Measurements from ENCODE around the gene CYP24A1.

Gene CYP24A1

GRCh38 chr20:54148947-54149764, 24.6 kb downstream of the CYP24A1 start:
- H3K4me3 ChIP-seq (ENCODE audit: low read depth, low read length) = no peak overlapping the region
- DNase-seq (ENCODE audit: low read depth) = no peak
- TF ChIP-seq, protein P1, sequence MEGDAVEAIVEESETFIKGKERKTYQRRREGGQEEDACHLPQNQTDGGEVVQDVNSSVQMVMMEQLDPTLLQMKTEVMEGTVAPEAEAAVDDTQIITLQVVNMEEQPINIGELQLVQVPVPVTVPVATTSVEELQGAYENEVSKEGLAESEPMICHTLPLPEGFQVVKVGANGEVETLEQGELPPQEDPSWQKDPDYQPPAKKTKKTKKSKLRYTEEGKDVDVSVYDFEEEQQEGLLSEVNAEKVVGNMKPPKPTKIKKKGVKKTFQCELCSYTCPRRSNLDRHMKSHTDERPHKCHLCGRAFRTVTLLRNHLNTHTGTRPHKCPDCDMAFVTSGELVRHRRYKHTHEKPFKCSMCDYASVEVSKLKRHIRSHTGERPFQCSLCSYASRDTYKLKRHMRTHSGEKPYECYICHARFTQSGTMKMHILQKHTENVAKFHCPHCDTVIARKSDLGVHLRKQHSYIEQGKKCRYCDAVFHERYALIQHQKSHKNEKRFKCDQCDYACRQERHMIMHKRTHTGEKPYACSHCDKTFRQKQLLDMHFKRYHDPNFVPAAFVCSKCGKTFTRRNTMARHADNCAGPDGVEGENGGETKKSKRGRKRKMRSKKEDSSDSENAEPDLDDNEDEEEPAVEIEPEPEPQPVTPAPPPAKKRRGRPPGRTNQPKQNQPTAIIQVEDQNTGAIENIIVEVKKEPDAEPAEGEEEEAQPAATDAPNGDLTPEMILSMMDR (IDR thresholded peaks at IDR 0.05; ENCODE audit: insufficient read depth, low read depth, low read length, missing control alignments) = no peak

GRCh38 chr20:54146672-54147071, 27.1 kb downstream of the CYP24A1 start:
- H3K4me3 ChIP-seq (ENCODE audit: low read depth, low read length) = no peak overlapping the region
- TF ChIP-seq, protein P1 (IDR thresholded peaks at IDR 0.05; ENCODE audit: insufficient read depth, low read depth, low read length, missing control alignments) = no peak
- no peak for DNase-seq (ENCODE audit: low read depth)

DNA sequence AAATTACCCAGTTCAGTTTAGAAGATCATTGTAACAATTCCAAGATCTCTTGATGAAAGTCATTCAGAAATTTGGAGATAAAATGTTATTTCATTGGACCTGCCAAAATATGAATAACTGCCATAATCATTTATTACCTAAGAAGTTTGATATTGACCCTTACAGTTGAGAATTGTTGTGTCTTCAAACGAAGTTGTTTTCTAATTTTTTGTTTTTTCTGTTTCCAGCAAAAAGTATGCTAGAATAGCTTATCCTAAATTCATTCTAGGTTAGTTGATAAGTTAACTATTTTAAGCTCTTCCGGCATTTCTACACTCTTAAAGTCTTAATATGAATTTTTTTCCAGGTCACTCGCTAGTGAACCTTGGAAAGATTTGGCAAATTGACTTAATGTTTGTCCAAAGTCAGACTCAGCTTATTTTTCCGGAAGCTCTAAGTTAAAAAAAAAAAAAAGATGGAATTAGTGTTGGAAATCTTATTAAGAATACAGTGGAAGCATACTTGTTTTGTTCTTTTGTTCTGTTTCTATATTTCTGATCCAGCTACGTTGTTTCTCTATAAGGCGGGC, 28.9 kb downstream of the CYP24A1 start:
- DNase-seq (ENCODE audit: low read depth) = no peak

DNA sequence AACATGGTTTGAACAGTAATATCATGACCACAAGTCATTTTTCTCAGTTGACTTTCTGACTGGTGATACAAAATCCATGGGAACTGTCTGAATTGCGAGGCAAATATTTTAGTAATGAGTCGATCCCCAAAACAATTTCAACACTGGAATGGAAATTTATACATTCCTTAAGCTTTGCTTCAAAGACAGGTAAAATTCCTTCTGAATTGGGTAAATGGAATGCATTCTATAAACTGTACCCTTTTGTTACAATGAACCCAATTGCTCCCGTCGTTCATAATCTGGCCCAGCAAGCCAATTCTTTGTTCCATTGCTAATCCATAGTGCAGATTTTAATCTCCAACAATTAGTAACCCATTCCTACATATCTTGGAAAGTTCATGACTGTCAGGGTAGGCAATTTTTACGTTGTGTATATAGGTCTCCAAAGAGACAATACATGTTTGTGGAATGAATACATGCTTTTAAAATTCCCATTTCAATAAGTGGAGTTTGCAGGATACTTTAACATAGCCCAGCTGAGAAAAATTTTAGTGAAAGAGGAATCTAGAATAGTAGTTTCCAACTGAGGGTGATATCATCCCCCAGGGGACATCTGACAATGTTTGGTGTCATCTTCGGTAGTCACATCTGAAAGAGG, 32.7 kb downstream of the CYP24A1 start:
- TF ChIP-seq, protein P1 (IDR thresholded peaks at IDR 0.05; ENCODE audit: insufficient read depth, low read depth, low read length, missing control alignments) = no peak
- DNase-seq (ENCODE audit: low read depth) = no peak
- H3K4me3 ChIP-seq (ENCODE audit: low read depth, low read length) = no peak overlapping the region

More for the DNA sequence above, 28.9 kb downstream of the CYP24A1 start:
- no peak overlapping the region for H3K4me3 ChIP-seq (ENCODE audit: low read depth, low read length)
- TF ChIP-seq, protein P1 (IDR thresholded peaks at IDR 0.05; ENCODE audit: insufficient read depth, low read depth, low read length, missing control alignments) = no peak

DNA sequence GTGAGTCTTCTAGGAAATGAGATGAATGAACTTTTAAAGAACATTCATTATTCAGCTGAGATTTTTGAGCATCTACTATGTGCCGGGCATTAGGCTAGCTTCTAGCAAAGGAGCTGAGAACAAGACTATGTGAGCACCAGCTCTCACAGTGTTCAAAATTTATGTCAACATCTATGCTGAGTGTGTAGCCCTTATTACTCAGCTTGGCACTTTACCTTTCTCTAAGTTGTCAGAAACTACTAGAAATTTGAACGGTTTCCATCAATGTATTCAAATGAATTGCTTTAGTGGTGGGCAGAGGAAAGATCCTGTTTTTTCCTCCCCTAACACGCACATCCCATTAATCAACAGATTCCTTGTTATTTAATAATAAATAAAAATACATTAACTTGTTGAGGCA, 33.3 kb downstream of the CYP24A1 start:
- TF ChIP-seq, protein P1 (IDR thresholded peaks at IDR 0.05; ENCODE audit: insufficient read depth, low read depth, low read length, missing control alignments) = no peak
- no peak overlapping the region for H3K4me3 ChIP-seq (ENCODE audit: low read depth, low read length)

GRCh38 chr20:54140067-54140466, 33.7 kb downstream of the CYP24A1 start:
- H3K4me3 ChIP-seq (ENCODE audit: low read depth, low read length) = no peak overlapping the region
- no peak for DNase-seq (ENCODE audit: low read depth)
- TF ChIP-seq, protein P1 (IDR thresholded peaks at IDR 0.05; ENCODE audit: insufficient read depth, low read depth, low read length, missing control alignments) = no peak

More for the DNA sequence above, 33.3 kb downstream of the CYP24A1 start:
- DNase-seq (ENCODE audit: low read depth) = no peak
